ENCODE data around the gene LIPC. TPM values are rescaled to one million over a fixed set of nuclear protein-coding genes. Genes with fewer than 3 reads are reported as not detected.

Gene LIPC
- total and polyA plus RNA-seq, 9 of the 15 experiments (the other 6 are each of a cell fraction or from before 2014, with no cell fraction given): 0.07 to 0.41 (median 0.11) TPM; not detected in 2

- Histone ChIP-seq H3K9ac (ENCODE audit: insufficient read depth in 1 of 2, low read depth in 2 of 2, low read length in 2 of 2) (no peak overlapping the region), H3K27me3 (ENCODE audit: control insufficient read depth in 2 of 2, insufficient read depth in 2 of 2, low read length in 2 of 2) (no peaks in the 10 kb centered on the region), H3K4me3 (no peak overlapping the region), H4K20me1 (replicated peaks; ENCODE audit: control insufficient read depth, insufficient read depth, low read length) (no peaks in the 10 kb centered on the region), H3K9me3 (replicated peaks; ENCODE audit: control insufficient read depth, insufficient read depth, low read depth, low read length) (no peaks in the 10 kb centered on the region), H3K79me2 (ENCODE audit: control insufficient read depth, insufficient read depth, low read length) (no peaks in the 10 kb centered on the region), H3K4me1 (replicated peaks in 1 of 2; ENCODE audit: control insufficient read depth in 2 of 2, insufficient read depth in 2 of 2, low read length in 2 of 2) (peaks cover 7 to 10% of the 10 kb centered on the region in 2 experiments; a peak in 4 of 5 replicates), H3K36me3 (ENCODE audit: control insufficient read depth, insufficient read depth, low read length) (no peaks in the 10 kb centered on the region), H3K9me1 (ENCODE audit: control insufficient read depth, insufficient read depth, low read length) (no peaks in the 10 kb centered on the region), H2AFZ (ENCODE audit: low read depth, low read length) (no peak overlapping the region), H3K27ac (ENCODE audit: extremely low read depth, low read depth, low read length) (no peak overlapping the region), H3K4me2 (ENCODE audit: insufficient read depth, low read length) (no peak overlapping the region)
- intact Hi-C loops (cut with micrococcal nuclease) (no loop called here), in situ Hi-C loops (cut with MboI) (no loop called here)
- ATAC-seq (no peak), DNase-seq (ENCODE audit: extremely low read depth in 1 of 4, low spot score in 3 of 4) (no peak), FAIRE-seq (no peak)
- CTCF ChIA-PET (ENCODE audit: low intra/inter-chr PET ratio): no interaction called here
- WGBS (ENCODE audit: insufficient coverage, low coverage, missing lambda C conversion rate): 78% methylated on average over 8 of the region's 9 CpGs
- POLR2A ChIA-PET: no interaction called here
- no TSS peak for BruUV-seq (replicated peaks)
- no peak for TF ChIP-seq ZNF174 (CRISPR knock-in tag; IDR thresholded peaks at IDR 0.05)
- no peak for TF ChIP-seq TCF7L2 (IDR thresholded peaks at IDR 0.05; ENCODE audit: low read depth, low read length)
- TF ChIP-seq PPARD (CRISPR knock-in tag; IDR thresholded peaks at IDR 0.05): no peak
- TF ChIP-seq MEF2D (tag; conservative IDR thresholded peaks at IDR 0.05; ENCODE audit: low read depth): no peak
- no peak for TF ChIP-seq DDX20 (tag; IDR thresholded peaks at IDR 0.05; ENCODE audit: low read depth)
- no peak for TF ChIP-seq LARP7 (IDR thresholded peaks at IDR 0.05)
These were observed 105.2 kb downstream of the LIPC start for GRCh38 chr15:58537033-58537432.

GRCh38 chr15:58538225-58538727, 106.5 kb downstream of the LIPC start:
- BruUV-seq (replicated peaks): no TSS peak
- intact Hi-C loops (cut with micrococcal nuclease): no loop called here
- CTCF ChIA-PET (ENCODE audit: low intra/inter-chr PET ratio): no interaction called here
- TF ChIP-seq SIN3B (IDR thresholded peaks at IDR 0.05; ENCODE audit: low read depth) (no peak), SPI1 (IDR thresholded peaks at IDR 0.05; ENCODE audit: borderline replicate concordance, low read depth, low read length) (no peak), ZZZ3 (IDR thresholded peaks at IDR 0.05) (no peak), MAFF (IDR thresholded peaks at IDR 0.05; ENCODE audit: low read length) (peak; percentile 93), MAFK (IDR thresholded peaks at IDR 0.05; ENCODE audit: low read length) (peak; percentile 89), C11orf30 (IDR thresholded peaks at IDR 0.05; ENCODE audit: low read depth) (peak; percentile 95), NFYB (IDR thresholded peaks at IDR 0.05; ENCODE audit: extremely low read depth, insufficient read length) (peak; percentile 18), MEIS2 (IDR thresholded peaks at IDR 0.05; ENCODE audit: partially characterized antibody) (peak; percentile 93), DPF2 (IDR thresholded peaks at IDR 0.05) (peak; percentile 30; the same call in 1 of the 2 replicates), SUPT5H (IDR thresholded peaks at IDR 0.05) (no peak), SRF (CRISPR knock-in tag; IDR thresholded peaks at IDR 0.05) (no peak), MXD1 (CRISPR knock-in tag; IDR thresholded peaks at IDR 0.05; ENCODE audit: borderline replicate concordance, poor library complexity, severe bottlenecking) (no peak), ZNF316 (IDR thresholded peaks at IDR 0.05) (peak; percentile 98), ETV1 (tag; conservative IDR thresholded peaks at IDR 0.05; ENCODE audit: low read depth) (no peak)

More at GRCh38 chr15:58538225-58538727, 106.5 kb downstream of the LIPC start:
- in situ Hi-C loops (cut with MboI): no loop called here
- POLR2A ChIA-PET: interaction anchor here (1.0 to 1.2 kb wide), 3 partner anchors 10 to 771 kb away, joined by 3 read pairs; no protein-coding TSS in a partner anchor
- Histone ChIP-seq H3K4me1 (replicated peaks in 1 of 2; ENCODE audit: control insufficient read depth in 2 of 2, insufficient read depth in 2 of 2, low read length in 2 of 2) (peaks cover 9 to 10% of the 10 kb centered on the region in 2 experiments; a peak in 4 of 5 replicates), H2AFZ (ENCODE audit: low read depth, low read length) (peak overlapping the region; percentile 85), H3K4me3 (no peak overlapping the region), H3K4me2 (ENCODE audit: insufficient read depth, low read length) (peak overlapping the region; percentile 19; the same call in 1 of the 2 replicates), H3K79me2 (ENCODE audit: control insufficient read depth, insufficient read depth, low read length) (no peaks in the 10 kb centered on the region), H3K36me3 (ENCODE audit: control insufficient read depth, insufficient read depth, low read length) (no peaks in the 10 kb centered on the region), H3K9me1 (ENCODE audit: control insufficient read depth, insufficient read depth, low read length) (no peaks in the 10 kb centered on the region), H3K27me3 (ENCODE audit: control insufficient read depth in 2 of 2, insufficient read depth in 2 of 2, low read length in 2 of 2) (no peaks in the 10 kb centered on the region), H3K9me3 (replicated peaks; ENCODE audit: control insufficient read depth, insufficient read depth, low read depth, low read length) (no peaks in the 10 kb centered on the region), H4K20me1 (replicated peaks; ENCODE audit: control insufficient read depth, insufficient read depth, low read length) (no peaks in the 10 kb centered on the region), H3K9ac (ENCODE audit: insufficient read depth in 1 of 2, low read depth in 2 of 2, low read length in 2 of 2) (no peak overlapping the region), H3K27ac (ENCODE audit: extremely low read depth, low read depth, low read length) (no peak overlapping the region)
- ATAC-seq (peak; percentile 47), DNase-seq (ENCODE audit: extremely low read depth in 1 of 4, low spot score in 3 of 4) (peak in 2 of 4 experiments; percentile 27 to 30), FAIRE-seq (peak; percentile 71)
- 8% methylated on average over 16 of the region's 16 CpGs for WGBS (ENCODE audit: insufficient coverage, low coverage, missing lambda C conversion rate)
